ENCODE results near the gene ZNHIT1.

GRCh38 chr7:101210143-101210542 is 7.8 kb upstream of the ZNHIT1 start:
- TF ChIP-seq, protein P1, sequence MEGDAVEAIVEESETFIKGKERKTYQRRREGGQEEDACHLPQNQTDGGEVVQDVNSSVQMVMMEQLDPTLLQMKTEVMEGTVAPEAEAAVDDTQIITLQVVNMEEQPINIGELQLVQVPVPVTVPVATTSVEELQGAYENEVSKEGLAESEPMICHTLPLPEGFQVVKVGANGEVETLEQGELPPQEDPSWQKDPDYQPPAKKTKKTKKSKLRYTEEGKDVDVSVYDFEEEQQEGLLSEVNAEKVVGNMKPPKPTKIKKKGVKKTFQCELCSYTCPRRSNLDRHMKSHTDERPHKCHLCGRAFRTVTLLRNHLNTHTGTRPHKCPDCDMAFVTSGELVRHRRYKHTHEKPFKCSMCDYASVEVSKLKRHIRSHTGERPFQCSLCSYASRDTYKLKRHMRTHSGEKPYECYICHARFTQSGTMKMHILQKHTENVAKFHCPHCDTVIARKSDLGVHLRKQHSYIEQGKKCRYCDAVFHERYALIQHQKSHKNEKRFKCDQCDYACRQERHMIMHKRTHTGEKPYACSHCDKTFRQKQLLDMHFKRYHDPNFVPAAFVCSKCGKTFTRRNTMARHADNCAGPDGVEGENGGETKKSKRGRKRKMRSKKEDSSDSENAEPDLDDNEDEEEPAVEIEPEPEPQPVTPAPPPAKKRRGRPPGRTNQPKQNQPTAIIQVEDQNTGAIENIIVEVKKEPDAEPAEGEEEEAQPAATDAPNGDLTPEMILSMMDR (IDR thresholded peaks at IDR 0.05; ENCODE audit: insufficient read depth, low read depth, low read length), result no peak
- TF ChIP-seq EZH2 (IDR thresholded peaks at IDR 0.05; ENCODE audit: insufficient read depth, low read length), result no peak
